Measurements from ENCODE around the gene BRIP1. TPM values are rescaled to one million over a fixed set of nuclear protein-coding genes. Genes with fewer than 3 reads are reported as not detected.

BRIP1 gene
- total RNA-seq, 1 experiment from 2014 or later = 20.2 TPM

DNA sequence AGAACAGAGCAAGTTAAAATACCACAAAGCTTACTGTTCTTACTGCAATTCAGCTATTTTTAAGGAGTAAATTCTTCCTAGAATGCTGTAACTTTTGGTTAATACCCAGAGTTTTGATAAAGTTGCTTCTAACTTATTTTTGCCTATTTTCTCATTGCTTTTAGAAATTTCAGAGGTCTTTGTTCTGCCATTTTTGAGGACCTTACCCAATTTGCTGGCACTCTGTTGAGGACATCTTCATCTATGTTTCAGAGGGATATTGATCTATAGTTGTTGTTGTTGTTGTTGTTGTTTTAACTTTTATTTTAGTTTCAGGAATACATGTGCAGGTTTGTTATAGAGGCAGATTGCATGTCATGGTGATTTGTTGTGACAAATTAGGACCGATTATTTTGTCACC, 161.3 kb downstream of the BRIP1 start:
- H2BK20ac ChIP-seq (ENCODE audit: low read depth, low read length, poor library complexity, severe bottlenecking) = no peak overlapping the region
- no peak overlapping the region for H3K27ac ChIP-seq (ENCODE audit: insufficient read length, low read depth, low read length)
- H3K18ac ChIP-seq (ENCODE audit: insufficient read length, low read depth, low read length) = no peak overlapping the region
- no peak overlapping the region for H3K56ac ChIP-seq (ENCODE audit: insufficient read length, low read depth, low read length)
- no peaks in the 10 kb centered on the region for H3K27me3 Mint-ChIP-seq (ENCODE audit: low read depth)
- no peaks in the 10 kb centered on the region for H3K79me1 ChIP-seq (ENCODE audit: insufficient read depth, low read depth, low read length, poor library complexity, severe bottlenecking)
- no peak overlapping the region for H3K4me2 ChIP-seq (ENCODE audit: insufficient read depth, insufficient read length, low read length)
- H3K14ac ChIP-seq (ENCODE audit: insufficient read depth, low read length) = no peak overlapping the region
- no peaks in the 10 kb centered on the region for H3K79me2 ChIP-seq (ENCODE audit: insufficient read depth, low read length)
- H3K27ac Mint-ChIP-seq = no peak overlapping the region
- TF ChIP-seq CTCF (conservative IDR thresholded peaks at IDR 0.05) = no peak
- no peak overlapping the region for H4K5ac ChIP-seq (ENCODE audit: insufficient read length, low read depth, low read length)
- no peak overlapping the region for H3K9ac ChIP-seq (ENCODE audit: extremely low read depth, insufficient read length, low read length)
- no CpG with 5 or more reads among the region's 1 CpG for WGBS (ENCODE audit: extremely low coverage, insufficient read length, low lambda C conversion rate)
- H4K8ac ChIP-seq (replicated peaks; ENCODE audit: insufficient read length, low read depth, low read length) = no peak overlapping the region
- H3K4me1 Mint-ChIP-seq = no peaks in the 10 kb centered on the region
- H3K36me3 Mint-ChIP-seq (ENCODE audit: insufficient read depth in 1 of 3, low read depth in 3 of 3) = peaks cover 50 to 87% (median 56%) of the 10 kb centered on the region in 3 experiments
- no peaks in the 10 kb centered on the region for H3K27me3 ChIP-seq (ENCODE audit: insufficient read depth, low read length)
- no peak overlapping the region for H2AFZ ChIP-seq (ENCODE audit: low read length)
- no peaks in the 10 kb centered on the region for H4K20me1 ChIP-seq (ENCODE audit: control insufficient read depth, insufficient read depth, insufficient read length)
- H2BK12ac ChIP-seq (ENCODE audit: insufficient read length, low read depth, low read length) = no peak overlapping the region
- no peak overlapping the region for H2BK15ac ChIP-seq (ENCODE audit: low read depth, low read length)
- H3K9me3 Mint-ChIP-seq = peaks cover 76 to 85% of the 10 kb centered on the region in 2 experiments
- no peak overlapping the region for H4K91ac ChIP-seq (ENCODE audit: insufficient read length, low read depth, low read length)
- H3K4me3 Mint-ChIP-seq = no peak overlapping the region
- no peaks in the 10 kb centered on the region for H3K4me1 ChIP-seq (ENCODE audit: insufficient read depth, low read length)
- DNase-seq = no peak
- no peak overlapping the region for H2AK5ac ChIP-seq (ENCODE audit: insufficient read length, low read length)
- H3K23me2 ChIP-seq (ENCODE audit: insufficient read length, low read depth, low read length, poor library complexity, severe bottlenecking) = no peaks in the 10 kb centered on the region
- no peak overlapping the region for H3K4ac ChIP-seq (ENCODE audit: low read depth, low read length)
- no peak overlapping the region for H2BK5ac ChIP-seq (ENCODE audit: insufficient read length, low read length)
- no peak overlapping the region for H3K23ac ChIP-seq (ENCODE audit: insufficient read length, low read depth, low read length)
- H3K9me3 ChIP-seq (ENCODE audit: control insufficient read depth, low read depth, low read length) = peaks cover 6% of the 10 kb centered on the region
- H3T11ph ChIP-seq (ENCODE audit: low read length) = no peak overlapping the region
- H2BK120ac ChIP-seq (ENCODE audit: low read depth, low read length, poor library complexity, severe bottlenecking) = no peak overlapping the region
